GM12878 (cell line): ENCODE data around the gene NXPE2. TPM values are rescaled to one million over a fixed set of nuclear protein-coding genes. Genes with fewer than 3 reads are reported as not detected.

Source experiments
- ATAC-seq: fragments of 200-7000 bp; cut with Tn5 transposase; 3 replicates; pipeline ENCODE4 v1.9.1; 2020; ENCODE audit warnings: mild to moderate bottlenecking, moderate library complexity
- BruUV-seq: library from RNA; stranded (reverse); fragments of 400-500 nt; replicated peaks from 2 replicates; lab custom pipeline; 2021; lab: Mats Ljungman, UMichigan
- CTCF ChIA-PET: fragments of 300-600 bp; sonication (Branson Sonifier 250); formaldehyde crosslinking; extraction: SDS; loops from one replicate; lab custom pipeline; 2021; ENCODE audit warnings: inconsistent platforms; lab: Yijun Ruan, JAX
- POLR2A ChIA-PET: fragments of 350-600 bp; formaldehyde crosslinking; extraction: SDS; loops from one replicate; lab custom pipeline; 2021; ENCODE audit warnings: inconsistent platforms; lab: Charles Lee
- RAD21 ChIA-PET: fragments of 300-600 bp; sonication (Branson Sonifier 250); formaldehyde crosslinking; loops from one replicate; lab custom pipeline; 2023; ENCODE audit warnings: antibody characterized with exemption; ENCODE audit not compliant: unreplicated experiment; lab: Charles Lee
- SMC1A ChIA-PET: fragments of 300-600 bp; sonication (Branson Sonifier 250); formaldehyde crosslinking; loops from one replicate; lab custom pipeline; 2023; ENCODE audit not compliant: unreplicated experiment, uncharacterized antibody; lab: Charles Lee
- DNase-seq: peaks from one replicate; pipeline ENCODE4 v3.0.0-alpha.2; 2011; ENCODE audit warnings: low read depth, low spot score
- FAIRE-seq: peaks from 3 replicates; lab custom pipeline; 2011; peaks lifted over from hg19 to GRCh38; lab: Jason Lieb, UNC
- H2AFZ ChIP-seq: 2 replicates; pipeline ENCODE4 v1.6.0; 2011; ENCODE audit warnings: low read depth, low read length, control low read depth; ENCODE audit not compliant: control insufficient read depth
- H3K27ac ChIP-seq: 2 replicates; pipeline ENCODE4 v1.5.1; 2011; ENCODE audit warnings: control low read depth; ENCODE audit not compliant: control insufficient read depth, insufficient read depth
- H3K27me3 ChIP-seq, 2 experiments: replicated peaks in 1 of 2; 2 replicates each; pipeline versions ENCODE4 v1.6.0 to v1.6.1; 2011; ENCODE audit warnings: low read length in 1 of 2; ENCODE audit not compliant: control insufficient read depth in 2 of 2, insufficient read depth in 2 of 2
- H3K36me3 ChIP-seq, 2 experiments: 2 replicates each; pipeline ENCODE4 v1.5.1; 2011; ENCODE audit warnings: low read length in 1 of 2; ENCODE audit not compliant: control insufficient read depth in 2 of 2, insufficient read depth in 2 of 2
- H3K4me1 ChIP-seq: 2 replicates; pipeline ENCODE4 v1.6.1; 2011; ENCODE audit warnings: mild to moderate bottlenecking, low read length, moderate library complexity, mixed read lengths; ENCODE audit not compliant: control insufficient read depth, insufficient read depth
- H3K4me2 ChIP-seq: 2 replicates; pipeline ENCODE4 v1.6.0; 2011; ENCODE audit warnings: control low read depth; ENCODE audit not compliant: control insufficient read depth, insufficient read depth
- H3K4me3 ChIP-seq: fragments of 200-600 bp; sonication (generic); 2 replicates; pipeline ENCODE4 v1.5.1; 2016
- H3K79me2 ChIP-seq: 2 replicates; pipeline ENCODE4 v1.6.0; 2011; ENCODE audit warnings: low read length; ENCODE audit not compliant: control insufficient read depth, insufficient read depth
- H3K9ac ChIP-seq: 2 replicates; pipeline ENCODE4 v1.8.0; 2011; ENCODE audit warnings: low read length, control low read depth, mixed read lengths; ENCODE audit not compliant: control insufficient read depth, insufficient read depth
- H3K9me3 ChIP-seq: replicated peaks from 3 replicates; pipeline ENCODE4 v1.5.1; 2011; ENCODE audit warnings: mild to moderate bottlenecking, low read length; ENCODE audit not compliant: control insufficient read depth, insufficient read depth
- H4K20me1 ChIP-seq: 2 replicates; pipeline ENCODE4 v1.6.0; 2011; ENCODE audit not compliant: control insufficient read depth, insufficient read depth
- BCL3 ChIP-seq: IDR thresholded peaks from 2 replicates; pipeline ENCODE4 v1.6.1; 2011; ENCODE audit warnings: borderline replicate concordance, low read depth, mild to moderate bottlenecking, moderate library complexity, low read length; ENCODE audit not compliant: insufficient read depth, poor library complexity, severe bottlenecking
- E2F4 ChIP-seq: IDR thresholded peaks from 2 replicates; pipeline ENCODE4 v1.6.1; 2012; ENCODE audit warnings: low read depth, low read length, improper control_type of control experiment
- MTA2 ChIP-seq: fragments of 450-650 bp; IDR thresholded peaks from 2 replicates; pipeline ENCODE4 v1.6.1; 2016; ENCODE audit warnings: low read depth, mild to moderate bottlenecking, moderate library complexity
- NKRF ChIP-seq: fragments of 450-650 bp; conservative IDR thresholded peaks from 2 replicates; pipeline ENCODE4 v1.6.1; 2017; ENCODE audit warnings: mild to moderate bottlenecking, moderate library complexity
- NRF1 ChIP-seq: conservative IDR thresholded peaks from 2 replicates; pipeline ENCODE4 v1.6.1; 2011; ENCODE audit warnings: mild to moderate bottlenecking, low read depth, low read length, improper control_type of control experiment
- PBX3 ChIP-seq: IDR thresholded peaks from 2 replicates; pipeline ENCODE4 v1.6.1; 2011; ENCODE audit warnings: mild to moderate bottlenecking, low read depth, low read length, moderate library complexity; ENCODE audit not compliant: insufficient replicate concordance
- SRF ChIP-seq, 2 experiments: IDR thresholded peaks; 2 replicates each; pipeline ENCODE4 v1.6.1; 2011; ENCODE audit warnings: low read depth in 2 of 2, low read length in 2 of 2, mild to moderate bottlenecking in 1 of 2, moderate library complexity in 1 of 2
- ZSCAN29 ChIP-seq: fragments of 450-650 bp; IDR thresholded peaks from 2 replicates; pipeline ENCODE4 v1.6.1; 2017; ENCODE audit warnings: mild to moderate bottlenecking, moderate library complexity
- WGBS: methylation state at CpG from one replicate; pipeline ENCODE4 v1.1.6; 2016; ENCODE audit warnings: low lambda C conversion rate; ENCODE audit not compliant: insufficient replicate concordance, insufficient coverage; ENCODE audit errors: missing lambda C conversion rate; 5-methylcytosine and 5-hydroxymethylcytosine counted together
- in situ Hi-C: fragments of 300-500 bp; cut with MboI; formaldehyde crosslinking; loops from 9 replicates; pipeline ENCODE4 v1.14.3; 2018; ENCODE audit warnings: mixed read lengths
- intact Hi-C: fragments of 100-400 bp; cut with micrococcal nuclease; formaldehyde crosslinking; loops from one replicate; pipeline ENCODE4 v1.14.2; 2022; ENCODE audit not compliant: unreplicated experiment
- polyA plus RNA-seq, 11 experiments: library from polyadenylated mRNA; depleted of rRNA in 4 of 11; unstranded in 6 of 11; stranded (reverse) in 5 of 11; fragments of >200 nt; fragmentation: Nextera tagmentation in 4 of 11; fragmentation: Illumina TruSeq in 1 of 11; extraction: Ambion mirVana in 4 of 11; extraction: Trizol in 1 of 11; gene quantifications; 1 replicate in 1 of 11; 2 replicates in 10 of 11; pipeline versions ENCODE4 v1.2.1 to v1.2.3, GENCODE V29; 2011 to 2016; ENCODE audit warnings: inconsistent platforms in 2 of 11, missing spikeins in 2 of 11, low read depth in 1 of 11
- total RNA-seq, 4 experiments: library from RNA; depleted of rRNA in 3 of 4; stranded (reverse); fragments of >200 nt in 3 of 4; fragmentation: Illumina TruSeq in 1 of 4; extraction: Trizol in 1 of 4; gene quantifications; 2 replicates each; pipeline versions ENCODE4 v1.2.1 to v1.2.3, GENCODE V29; 2013 to 2021

The NXPE2 gene
- total and polyA plus RNA-seq, 10 of the 15 experiments (the other 5 are each of a cell fraction or from before 2014, with no cell fraction given), result not detected

- DNase-seq, result no peak
Observed at GRCh38 chr11:114653148-114653547, 25.2 kb upstream of the NXPE2 start.

More at GRCh38 chr11:114653148-114653547, 25.2 kb upstream of the NXPE2 start:
- ChIA-PET RAD21 (no interaction called here), POLR2A (interaction anchor here (0.7 kb wide), 1 partner anchor 143 kb away, joined by 6 read pairs; no protein-coding TSS in a partner anchor), SMC1A (no interaction called here), CTCF (interaction anchor here (1.4 kb wide), 1 partner anchor 110 kb away, joined by 3 read pairs; no protein-coding TSS in a partner anchor)
- Histone ChIP-seq H3K4me2 (no peak overlapping the region), H3K79me2 (no peaks in the 10 kb centered on the region), H3K4me1 (no peaks in the 10 kb centered on the region), H3K9me3 (peaks cover 15% of the 10 kb centered on the region; the same call in 2 of the 3 replicates), H3K36me3 (no peaks in the 10 kb centered on the region), H4K20me1 (no peaks in the 10 kb centered on the region), H3K9ac (no peak overlapping the region), H2AFZ (no peak overlapping the region), H3K27me3 (no peaks in the 10 kb centered on the region; a peak in 2 of 4 replicates), H3K27ac (no peak overlapping the region), H3K4me3 (no peak overlapping the region)
- intact Hi-C loops, result no loop called here
- ATAC-seq, result no peak
- TF ChIP-seq NRF1 (no peak), ZSCAN29 (no peak), BCL3 (no peak), PBX3 (no peak), SRF (IDR thresholded peaks at IDR 0.05; ENCODE audit: low read depth in 2 of 2, low read length in 2 of 2) (no peak), NKRF (no peak), MTA2 (no peak), E2F4 (no peak)
- in situ Hi-C loops, result no loop called here
- 0% methylated on average over 2 of the region's 2 CpGs for WGBS
- no peak for FAIRE-seq
- no TSS peak for BruUV-seq
